A673 (cell line): ENCODE measurements around the gene ST3GAL4. TPM values are rescaled to one million over a fixed set of nuclear protein-coding genes. Genes with fewer than 3 reads are reported as not detected.

ENCODE experiments used
- BruUV-seq: library from RNA; stranded (reverse); fragments of 400-500 nt; replicated peaks from 2 replicates; lab custom pipeline; 2021; lab: Mats Ljungman, UMichigan
- CTCF ChIA-PET: fragments of 300-600 bp; sonication (Branson Sonifier 250); formaldehyde crosslinking; loops from one replicate; lab custom pipeline; 2022; ENCODE audit warnings: antibody characterized with exemption; lab: Charles Lee
- POLR2A ChIA-PET: fragments of 300-600 bp; sonication (Branson Sonifier 250); formaldehyde crosslinking; loops from one replicate; lab custom pipeline; 2022; ENCODE audit warnings: antibody characterized with exemption; ENCODE audit not compliant: low non-redundant PET; lab: Charles Lee
- DNase-seq: peaks from one replicate; pipeline ENCODE4 v3.0.0-alpha.2; 2015; ENCODE audit warnings: low spot score
- H3K27ac ChIP-seq: fragments of 200-600 bp; sonication (generic); 2 replicates; pipeline ENCODE4 v1.5.1; 2016; ENCODE audit warnings: mixed run types, low read depth, mild to moderate bottlenecking, mixed read lengths, antibody characterized with exemption, low read length; ENCODE audit not compliant: poor library complexity, severe bottlenecking
- H3K27me3 ChIP-seq: fragments of 200-600 bp; sonication (generic); replicated peaks from 2 replicates; pipeline ENCODE4 v1.6.1; 2017; ENCODE audit warnings: mixed run types, low read depth, mild to moderate bottlenecking, mixed read lengths, antibody characterized with exemption, low read length; ENCODE audit not compliant: insufficient read depth, poor library complexity
- H3K36me3 ChIP-seq: fragments of 200-600 bp; sonication (generic); 2 replicates; pipeline ENCODE4 v1.6.1; 2016; ENCODE audit warnings: mixed run types, mild to moderate bottlenecking, mixed read lengths, antibody characterized with exemption, low read length; ENCODE audit not compliant: insufficient read depth, poor library complexity, severe bottlenecking
- H3K4me1 ChIP-seq: fragments of 200-600 bp; sonication (generic); 2 replicates; pipeline ENCODE4 v1.6.1; 2017; ENCODE audit warnings: mixed run types, mild to moderate bottlenecking, mixed read lengths, antibody characterized with exemption, low read length; ENCODE audit not compliant: insufficient read depth, poor library complexity, severe bottlenecking
- H3K4me3 ChIP-seq: fragments of 200-600 bp; sonication (generic); 2 replicates; pipeline ENCODE4 v1.5.1; 2016; ENCODE audit warnings: low read depth, mixed run types, mild to moderate bottlenecking, mixed read lengths, low read length; ENCODE audit not compliant: poor library complexity, severe bottlenecking
- H3K9me3 ChIP-seq: fragments of 200-600 bp; sonication (generic); 2 replicates; pipeline ENCODE4 v1.6.1; 2016; ENCODE audit warnings: mixed run types, low read depth, mild to moderate bottlenecking, mixed read lengths, antibody characterized with exemption, low read length; ENCODE audit not compliant: poor library complexity, severe bottlenecking
- CTCF ChIP-seq: fragments of 300-800, 200-600 bp; sonication (generic); conservative IDR thresholded peaks from 2 replicates; pipeline ENCODE4 v1.5.1; 2017; ENCODE audit warnings: low read depth, mild to moderate bottlenecking, antibody characterized with exemption, low read length, moderate library complexity, mixed read lengths
- EZH2 ChIP-seq: fragments of 200-600 bp; sonication (generic); IDR thresholded peaks from 2 replicates; pipeline ENCODE4 v1.6.1; 2017; ENCODE audit warnings: borderline replicate concordance, low read depth, mild to moderate bottlenecking, mixed read lengths, antibody characterized with exemption, low read length; ENCODE audit not compliant: poor library complexity, severe bottlenecking
- intact Hi-C: fragments of 100-400 bp; cut with micrococcal nuclease; formaldehyde crosslinking; loops from one replicate; pipeline ENCODE4 v1.10.0; 2022; ENCODE audit not compliant: unreplicated experiment
- total RNA-seq: library from RNA; stranded (reverse); gene quantifications from 2 replicates; pipeline ENCODE4 v1.2.3, GENCODE V29; 2021

ST3GAL4 gene
- total RNA-seq, 1 experiment from 2014 or later: 29.9 TPM

GRCh38 chr11:126398296-126398695 is 42.8 kb downstream of the ST3GAL4 start:
- Histone ChIP-seq H3K27ac (no peak overlapping the region), H3K36me3 (no peaks in the 10 kb centered on the region), H3K4me3 (no peak overlapping the region), H3K9me3 (no peaks in the 10 kb centered on the region), H3K4me1 (no peaks in the 10 kb centered on the region), H3K27me3 (no peaks in the 10 kb centered on the region)
- POLR2A ChIA-PET: no interaction called here
- TF ChIP-seq CTCF (no peak), EZH2 (no peak)
- no peak for DNase-seq
- CTCF ChIA-PET: no interaction called here
- no TSS peak for BruUV-seq
- intact Hi-C loops: no loop called here

DNA sequence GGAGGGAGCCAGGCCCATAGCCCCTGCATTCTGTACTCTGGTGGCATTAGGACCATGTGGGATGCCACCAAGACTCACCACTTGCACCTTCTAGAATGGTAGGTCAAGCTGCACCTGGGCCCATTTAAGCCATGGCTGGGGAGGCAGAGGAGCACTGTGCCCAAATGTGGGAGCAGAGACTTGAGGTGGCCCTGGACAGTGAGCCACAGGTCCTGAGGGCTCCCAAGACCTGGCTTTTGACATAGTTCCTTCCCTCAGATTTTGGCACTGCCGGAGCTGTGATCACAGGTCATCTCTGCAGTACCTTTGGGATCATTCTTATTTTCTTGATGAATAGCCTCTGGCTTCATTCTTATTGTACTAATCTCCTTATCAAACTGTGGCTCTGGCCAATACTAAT is 43.2 kb downstream of the ST3GAL4 start:
- ChIA-PET POLR2A (no interaction called here), CTCF (no interaction called here)
- intact Hi-C loops: no loop called here
- H3K4me3 ChIP-seq: no peak overlapping the region
- no peak for TF ChIP-seq CTCF
- TF ChIP-seq EZH2: no peak
- BruUV-seq: no TSS peak
- H3K36me3 ChIP-seq: no peaks in the 10 kb centered on the region
- no peaks in the 10 kb centered on the region for H3K4me1 ChIP-seq
- no peaks in the 10 kb centered on the region for H3K27me3 ChIP-seq
- H3K27ac ChIP-seq: no peak overlapping the region
- DNase-seq: no peak
- no peaks in the 10 kb centered on the region for H3K9me3 ChIP-seq

GRCh38 chr11:126400019-126400418 is 44.5 kb downstream of the ST3GAL4 start:
- no peak for TF ChIP-seq EZH2
- no peak overlapping the region for H3K4me3 ChIP-seq
- intact Hi-C loops: no loop called here
- CTCF ChIA-PET: no interaction called here
- no peaks in the 10 kb centered on the region for H3K4me1 ChIP-seq
- no peaks in the 10 kb centered on the region for H3K27me3 ChIP-seq
- POLR2A ChIA-PET: no interaction called here
- no TSS peak for BruUV-seq
- no peaks in the 10 kb centered on the region for H3K9me3 ChIP-seq
- no peaks in the 10 kb centered on the region for H3K36me3 ChIP-seq
- no peak for DNase-seq
- no peak overlapping the region for H3K27ac ChIP-seq

DNA sequence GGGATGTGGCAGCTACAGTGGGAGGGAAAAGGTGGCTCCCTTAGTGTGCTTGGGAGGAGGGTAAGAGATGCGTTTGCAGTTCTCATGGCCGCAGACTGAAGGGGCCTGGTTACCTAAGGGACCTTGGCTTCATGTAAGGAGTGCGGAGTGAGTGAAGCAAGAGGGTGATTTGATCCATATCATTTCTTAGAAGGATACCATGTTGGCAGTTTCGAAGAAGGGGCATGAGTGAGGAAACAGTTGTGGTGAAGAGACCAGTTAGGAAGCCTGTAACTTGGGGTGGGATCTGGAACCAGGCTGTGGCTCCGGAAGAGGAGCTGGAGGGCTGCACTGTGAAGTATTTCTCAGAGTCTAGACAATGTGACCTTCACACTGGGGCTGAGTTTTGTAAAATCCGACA is 45.0 kb downstream of the ST3GAL4 start:
- ChIA-PET CTCF (no interaction called here), POLR2A (no interaction called here)
- no TSS peak for BruUV-seq
- H3K27me3 ChIP-seq: no peaks in the 10 kb centered on the region
- H3K36me3 ChIP-seq: no peaks in the 10 kb centered on the region
- no peaks in the 10 kb centered on the region for H3K4me1 ChIP-seq
- no peak overlapping the region for H3K27ac ChIP-seq
- no peak for DNase-seq
- no peak overlapping the region for H3K4me3 ChIP-seq
- intact Hi-C loops: no loop called here
- no peak for TF ChIP-seq EZH2
- H3K9me3 ChIP-seq: no peaks in the 10 kb centered on the region
